NCI-H748 (cell line): ENCODE measurements around the gene RGMA.

Experiments
- DNase-seq: peaks from one replicate; lab custom pipeline; 2025; ENCODE audit not compliant: unreplicated experiment; lab: John Stamatoyannopoulos, UW

The RGMA gene

DNA sequence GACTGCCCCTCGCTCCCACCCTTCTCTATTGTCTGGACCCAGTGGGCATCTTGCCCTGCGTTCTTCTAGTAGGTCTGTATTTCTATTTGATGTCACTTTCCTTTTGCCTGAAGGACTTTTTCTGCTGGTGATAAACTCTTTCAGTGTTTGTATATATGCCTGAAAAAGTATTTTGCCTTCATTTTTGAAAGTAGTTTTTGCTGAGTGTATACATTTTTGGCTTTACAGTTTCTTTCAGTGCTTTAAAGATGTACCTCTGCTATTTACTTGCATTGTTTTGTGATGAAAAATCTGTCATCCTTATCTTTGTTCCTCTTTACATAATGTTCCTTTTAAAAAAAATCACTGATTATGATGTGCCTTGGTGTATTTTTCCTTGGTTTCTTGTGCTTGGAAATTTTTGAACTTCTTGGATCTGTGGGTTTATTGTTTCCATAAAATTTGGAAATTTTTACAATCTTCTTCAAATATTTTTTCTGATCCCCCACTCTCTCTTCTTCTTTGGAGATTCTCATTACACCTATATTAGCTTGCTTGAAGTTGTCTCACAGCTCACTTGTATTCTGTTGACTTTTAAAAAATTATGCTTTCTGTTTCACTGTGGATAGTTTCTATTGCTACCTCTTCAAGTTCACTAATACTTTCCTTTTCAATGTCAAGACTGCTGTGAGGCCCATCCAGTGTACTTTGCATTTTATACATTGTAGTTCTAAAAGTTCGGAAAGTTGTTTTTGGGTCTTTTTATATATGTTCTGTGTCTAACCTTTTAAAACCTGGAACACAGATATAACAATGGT lies 67.8 kb downstream of the RGMA start:
- no peak for DNase-seq

DNA sequence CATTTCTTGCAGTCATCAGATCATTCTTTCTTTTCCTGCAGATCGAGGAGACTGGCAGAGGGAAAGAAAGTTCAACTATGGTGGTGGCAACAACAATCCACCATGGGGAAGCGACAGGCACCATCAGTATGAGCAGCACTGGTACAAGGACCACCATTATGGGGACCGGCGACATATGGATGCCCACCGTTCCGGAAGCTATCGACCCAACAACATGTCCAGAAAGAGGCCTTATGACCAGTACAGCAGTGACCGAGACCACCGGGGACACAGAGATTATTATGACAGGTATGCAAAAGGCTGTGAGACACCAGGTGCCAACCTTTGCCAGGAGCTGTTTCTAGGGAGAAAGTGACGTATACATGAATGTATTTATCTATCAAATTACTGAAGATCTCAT lies 69.0 kb downstream of the RGMA start:
- DNase-seq: no peak

DNA sequence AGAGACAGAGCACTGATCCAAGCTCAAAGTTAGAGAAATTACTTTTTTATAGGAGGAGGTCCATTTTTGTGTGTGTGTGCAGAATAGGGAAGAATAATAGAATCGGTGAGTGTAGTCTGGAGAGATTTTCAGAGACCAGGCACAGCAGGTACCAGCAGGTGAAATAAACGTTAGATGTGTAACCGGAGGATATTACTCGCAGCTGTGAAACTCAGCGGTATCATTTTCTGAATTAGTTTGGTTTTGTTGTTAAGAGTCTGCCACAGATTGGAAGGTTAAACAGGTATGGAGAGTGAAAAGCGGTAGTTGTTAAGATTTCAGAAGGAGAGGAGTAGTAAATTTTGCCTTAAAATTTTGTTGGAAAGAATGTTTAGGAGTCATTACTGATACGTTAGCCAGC lies 69.9 kb downstream of the RGMA start:
- DNase-seq: no peak

DNA sequence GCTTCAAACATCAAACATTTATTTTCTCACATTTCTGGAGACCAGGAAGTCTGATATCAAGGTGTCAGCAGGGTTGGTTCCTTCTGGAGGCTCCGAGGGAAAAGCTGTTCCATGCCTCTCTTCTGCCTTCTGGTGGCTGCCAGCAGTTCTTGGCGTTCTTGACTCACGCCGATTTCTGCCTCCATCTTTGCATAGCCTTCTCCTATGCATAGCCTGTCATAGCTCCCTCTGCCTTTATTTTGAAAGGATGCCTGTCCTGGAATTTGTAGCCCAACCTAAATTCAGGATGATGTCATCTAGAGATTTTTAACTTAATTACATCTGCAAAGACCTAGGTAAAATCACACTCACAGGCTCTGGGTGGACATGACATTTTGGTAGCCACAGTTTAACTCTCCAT lies 70.4 kb downstream of the RGMA start:
- no peak for DNase-seq

DNA sequence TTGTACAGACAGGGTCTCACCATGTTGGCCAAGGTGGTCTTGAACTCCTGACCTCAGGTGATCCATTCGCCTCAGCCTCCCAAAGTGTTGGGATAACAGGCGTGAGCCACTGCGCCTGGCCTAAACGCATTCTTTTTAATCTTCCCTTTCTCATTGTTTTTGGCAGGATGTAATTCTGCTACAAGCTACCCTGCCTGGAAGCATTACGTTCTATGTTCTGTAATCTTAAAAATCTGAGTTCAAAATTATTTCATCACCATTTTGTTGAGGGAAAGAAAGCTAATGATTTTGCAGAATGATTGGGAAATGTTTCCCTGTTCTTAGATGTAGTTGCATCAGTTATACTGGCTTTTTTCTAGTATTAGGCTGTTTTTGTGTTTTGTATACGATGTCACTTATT lies 71.5 kb downstream of the RGMA start:
- DNase-seq: no peak

DNA sequence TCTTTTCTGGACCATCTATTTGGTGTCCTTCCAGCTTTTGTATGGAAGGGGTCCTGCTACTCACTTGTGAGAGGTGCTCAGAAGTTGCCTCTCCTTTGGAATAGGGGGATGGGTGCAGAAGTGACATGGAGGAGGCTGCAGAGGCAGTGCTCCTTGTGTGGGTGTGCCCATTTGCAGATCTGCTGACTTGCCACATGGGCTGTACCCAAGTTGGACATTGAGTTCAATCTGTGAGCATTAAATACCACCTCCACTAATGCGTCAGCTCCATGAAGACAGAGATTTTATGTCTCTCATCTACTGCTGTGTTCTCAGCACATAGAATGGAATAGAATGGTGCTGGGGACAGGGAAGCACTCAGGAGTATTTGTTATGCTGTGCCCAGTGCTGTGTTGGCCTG lies 76.2 kb downstream of the RGMA start:
- DNase-seq: no peak

DNA sequence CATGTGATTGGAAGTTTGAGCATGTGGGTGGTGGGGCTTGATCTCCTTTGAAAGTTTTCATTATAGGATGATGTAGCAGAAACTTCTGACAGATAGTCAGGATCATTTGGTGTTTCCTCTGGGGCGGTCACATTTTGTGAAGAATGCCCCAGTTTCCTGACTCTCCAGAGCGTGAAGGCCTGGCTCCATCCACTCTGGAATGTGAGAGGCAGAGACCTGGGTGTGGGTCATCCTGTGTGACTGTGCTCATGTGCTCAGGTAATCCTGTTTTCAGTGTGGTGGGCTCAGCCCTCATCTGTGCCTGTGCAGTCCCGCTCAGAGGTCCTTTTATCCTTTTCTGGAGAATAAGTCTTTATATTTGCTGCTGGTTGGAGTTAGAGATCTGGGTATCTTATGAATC lies 81.0 kb downstream of the RGMA start:
- no peak for DNase-seq

DNA sequence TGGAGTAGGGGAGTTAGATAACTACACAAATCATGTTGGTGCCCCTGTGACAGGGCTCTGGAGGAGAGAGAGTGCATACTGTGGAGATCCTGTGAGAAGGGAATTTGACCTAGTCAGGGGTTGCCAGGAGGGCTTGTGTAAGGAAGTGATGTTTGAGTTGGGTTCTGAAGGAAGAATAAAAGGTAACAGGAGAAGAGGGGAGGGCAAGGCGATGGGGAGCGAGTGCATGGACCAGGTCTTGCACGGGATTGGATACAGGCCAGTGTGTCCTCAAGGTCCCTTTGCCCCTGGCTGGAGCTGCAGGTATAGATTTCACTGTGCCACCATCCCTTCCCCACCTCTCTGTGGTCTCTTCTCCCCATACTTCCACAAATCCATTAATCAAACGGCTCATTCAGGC lies 83.9 kb downstream of the RGMA start:
- DNase-seq: no peak

DNA sequence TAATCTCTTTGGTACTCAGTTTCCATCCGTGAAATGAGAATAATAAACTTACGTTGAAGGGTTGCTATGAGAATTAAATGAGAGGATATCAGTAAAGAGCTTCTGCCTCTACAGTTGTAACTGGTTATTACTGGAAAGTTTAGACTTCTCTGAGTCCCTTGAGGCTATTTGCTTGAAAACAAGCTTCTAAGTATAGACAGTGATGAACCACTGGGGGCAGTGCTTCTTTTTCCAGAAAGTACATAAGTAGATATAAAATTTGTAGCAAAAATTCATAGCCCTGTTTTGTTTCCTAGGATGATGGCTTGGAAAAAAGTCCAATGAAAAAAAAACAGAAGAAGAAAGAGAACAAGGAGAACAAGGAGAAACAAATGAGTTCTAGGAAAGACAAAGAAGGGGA lies 87.1 kb downstream of the RGMA start:
- no peak for DNase-seq

DNA sequence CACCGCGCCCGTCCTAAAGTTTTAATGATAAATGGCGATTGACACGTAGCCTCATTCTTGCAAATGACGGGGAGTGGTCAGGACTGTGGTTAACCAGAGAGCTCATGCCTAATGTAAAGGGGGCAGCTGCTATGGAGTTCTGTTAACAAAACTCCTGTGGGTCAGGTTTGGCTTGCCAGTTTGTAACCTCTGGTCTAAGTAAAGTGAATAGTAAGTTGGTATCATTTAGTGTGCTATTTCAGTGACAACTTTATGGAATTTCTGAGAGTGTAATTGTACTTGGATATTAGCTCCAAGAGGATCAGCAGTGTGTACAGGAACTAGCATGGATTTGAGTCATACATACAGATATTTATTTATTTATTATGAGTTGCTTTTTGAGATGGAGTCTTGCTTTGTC lies 87.9 kb downstream of the RGMA start:
- DNase-seq: no peak

DNA sequence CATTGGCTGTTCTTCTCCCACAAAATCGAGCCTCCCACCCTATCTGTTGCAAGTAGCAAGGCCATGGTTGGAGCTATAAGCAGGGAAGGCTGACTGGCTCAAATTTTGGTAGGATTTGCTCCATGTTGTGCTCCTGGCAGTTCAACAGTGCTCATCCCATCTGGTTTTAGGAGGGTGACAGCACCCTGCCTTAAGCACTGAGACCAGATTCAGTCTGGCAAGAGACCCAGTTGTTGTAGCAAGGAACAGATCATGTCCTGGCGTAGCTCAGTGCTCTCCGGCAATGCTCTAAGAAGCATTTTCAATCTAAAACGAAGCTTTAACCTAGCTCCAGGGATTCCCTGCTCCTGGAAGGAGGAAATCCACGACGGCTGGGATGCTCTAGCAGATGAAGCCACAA lies 91.2 kb downstream of the RGMA start:
- no peak for DNase-seq

DNA sequence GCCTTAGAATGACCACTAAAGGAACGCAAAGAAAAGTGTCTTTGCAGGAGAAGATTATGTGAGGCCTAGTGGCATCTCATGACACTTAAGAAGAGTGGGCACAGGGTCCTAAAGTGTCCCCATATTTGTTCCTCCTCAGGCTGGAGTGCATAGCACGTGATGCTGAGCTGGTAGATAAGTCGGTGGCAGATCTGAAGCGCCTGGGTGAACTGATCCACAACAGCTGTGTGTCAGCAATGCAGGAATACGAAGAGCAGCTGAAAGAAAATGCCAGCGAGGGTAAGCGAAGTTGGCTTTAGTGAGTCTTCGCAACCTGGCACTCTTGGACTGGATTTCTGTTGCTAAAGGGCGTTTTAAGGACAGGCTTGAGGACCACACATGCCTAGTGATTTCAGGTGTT lies 96.3 kb downstream of the RGMA start:
- no peak for DNase-seq

DNA sequence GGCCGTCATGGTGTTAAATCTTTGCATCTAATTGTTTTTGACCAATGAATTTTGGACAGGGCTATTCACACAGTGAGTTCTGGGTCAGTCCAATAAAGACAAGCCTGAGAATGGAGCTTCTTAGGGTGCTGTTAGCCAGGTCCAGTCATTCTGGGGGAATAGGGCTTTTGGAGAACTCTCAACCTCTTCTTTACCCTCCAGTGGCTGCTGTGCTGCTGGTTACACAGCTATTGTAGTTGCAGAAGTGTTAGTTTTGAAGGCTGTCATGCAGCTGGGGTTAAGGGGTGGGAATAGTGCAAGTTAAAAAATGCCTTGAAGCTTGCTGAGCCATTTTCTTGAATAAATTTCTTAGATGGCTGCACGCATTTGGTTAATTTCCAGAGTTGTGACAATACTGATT lies 99.0 kb downstream of the RGMA start:
- DNase-seq: no peak

DNA sequence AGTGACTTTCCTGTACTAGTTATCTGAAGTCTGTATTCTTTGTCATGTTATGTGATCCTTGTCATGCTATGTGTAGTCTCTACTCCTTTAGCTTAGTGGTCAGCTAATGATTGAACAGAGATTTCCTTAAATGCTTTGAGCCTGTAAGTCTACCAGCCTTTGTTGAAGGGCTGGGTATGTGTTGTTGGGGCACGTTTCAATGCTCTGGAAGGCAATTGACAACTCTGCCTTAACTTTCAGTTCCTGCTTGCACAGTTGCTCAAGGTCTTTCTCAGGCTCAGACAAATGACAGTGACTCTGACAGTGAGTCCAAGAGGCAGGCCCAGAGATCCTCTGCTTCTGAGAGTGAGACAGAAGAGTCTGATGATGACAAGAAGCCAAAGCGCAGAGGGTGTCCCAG lies 99.5 kb downstream of the RGMA start:
- no peak for DNase-seq
